Measurements from ENCODE around the gene TMEM9.

GRCh38 chr1:201157949-201158348, 3.7 kb upstream of the TMEM9 start:
- TF ChIP-seq CTCF (IDR thresholded peaks at IDR 0.05): no peak
- no peak for TF ChIP-seq POLR2A (IDR thresholded peaks at IDR 0.05)
- no peak for TF ChIP-seq EP300 (IDR thresholded peaks at IDR 0.05)
